Body of pancreas (tissue), 4 donors: ENCODE results near the gene KCND3. TPM values are rescaled to one million over a fixed set of nuclear protein-coding genes. Genes with fewer than 3 reads are reported as not detected.

ENCODE experiments used
- ATAC-seq: fragments of 150-250 bp; one replicate; pipeline ENCODE4 v1.9.1; 2016
- DNase-seq, 4 donors: peaks; one replicate each; pipeline ENCODE4 v3.0.0-alpha.2; 2019
- H3K27ac ChIP-seq, 4 donors: fragments of 200-600 bp; sonication (generic); 1 replicate in 3 of 4; 2 replicates in 1 of 4; pipeline versions ENCODE4 v1.5.1 to v1.6.1; 2016 to 2019; ENCODE audit warnings: mild to moderate bottlenecking in 1 of 4, mixed read lengths in 1 of 4, moderate library complexity in 1 of 4
- H3K27me3 ChIP-seq, 2 donors: fragments of 200-600 bp; sonication (generic); one replicate each; pipeline ENCODE4 v1.6.0; 2016; ENCODE audit warnings: mild to moderate bottlenecking in 1 of 2
- H3K36me3 ChIP-seq, 2 donors: fragments of 200-600 bp; sonication (generic); replicated peaks in 1 of 2; 2 replicates each; pipeline ENCODE4 v1.5.1; 2016; ENCODE audit warnings: low read depth in 2 of 2; ENCODE audit not compliant: insufficient read depth in 1 of 2
- H3K4me1 ChIP-seq: fragments of 200-600 bp; sonication (generic); one replicate; pipeline ENCODE4 v1.6.0; 2016
- H3K4me3 ChIP-seq, 2 donors: fragments of 200-600 bp; sonication (generic); 1 replicate in 1 of 2; 2 replicates in 1 of 2; pipeline ENCODE4 v1.5.1; 2016 to 2019
- H3K9me3 ChIP-seq, 3 donors: fragments of 200-600 bp; sonication (generic); 1 replicate in 2 of 3; 2 replicates in 1 of 3; pipeline ENCODE4 v1.5.1; 2016
- CTCF ChIP-seq, 7 experiments: fragments of 450-650 bp in 4 of 7; fragments of 200-600 bp in 3 of 7; sonication (generic) in 3 of 7; IDR thresholded peaks; one replicate each; pipeline ENCODE4 v1.5.1; 2016 to 2019; ENCODE audit warnings: antibody characterized with exemption in 7 of 7
- POLR2A ChIP-seq, 3 donors: fragments of 450-650 bp; IDR thresholded peaks; one replicate each; pipeline ENCODE4 v1.6.1; 2016; ENCODE audit warnings: antibody characterized with exemption in 3 of 3, mild to moderate bottlenecking in 2 of 3
- WGBS, 2 donors: methylation state at CpG; one replicate each; pipeline ENCODE4 v1.1.5; 2017; 5-methylcytosine and 5-hydroxymethylcytosine counted together
- intact Hi-C: fragments of 100-400 bp; cut with DNase I; formaldehyde crosslinking; loops from one replicate; pipeline ENCODE4 v1.15.1; 2023
- total RNA-seq, 2 donors: library from RNA; depleted of rRNA; stranded (reverse); fragments of >200 nt; gene quantifications; one replicate each; pipeline ENCODE4 v1.1.0, GENCODE V29; 2016

Gene KCND3
- total RNA-seq, 2 donors from 2014 or later, result 7.6 to 15.0 TPM

- no peak overlapping the region for H3K27ac ChIP-seq
- intact Hi-C loops, result no loop called here
- no peaks in the 10 kb centered on the region for H3K9me3 ChIP-seq
- DNase-seq (no peak), ATAC-seq (no peak)
- no peaks in the 10 kb centered on the region for H3K36me3 ChIP-seq
- H3K4me1 ChIP-seq, result no peaks in the 10 kb centered on the region
- TF ChIP-seq CTCF (IDR thresholded peaks at IDR 0.05), result no peak
- TF ChIP-seq POLR2A (IDR thresholded peaks at IDR 0.05), result no peak
- no peaks in the 10 kb centered on the region for H3K27me3 ChIP-seq
- no peak overlapping the region for H3K4me3 ChIP-seq
- 13 to 20% methylated on average over 1 of the region's 1 CpG for WGBS, 2 donors
Measured at GRCh38 chr1:112026501-112026900, 37.0 kb upstream of the KCND3 start.

GRCh38 chr1:112026016-112026415 is 36.5 kb upstream of the KCND3 start:
- Histone ChIP-seq H3K27ac (no peak overlapping the region), H3K36me3 (no peaks in the 10 kb centered on the region), H3K4me1 (no peaks in the 10 kb centered on the region), H3K27me3 (no peaks in the 10 kb centered on the region), H3K4me3 (no peak overlapping the region), H3K9me3 (no peaks in the 10 kb centered on the region)
- 42 to 50% methylated on average over 5 of the region's 5 CpGs for WGBS, 2 donors
- DNase-seq (no peak), ATAC-seq (no peak)
- intact Hi-C loops, result no loop called here
- TF ChIP-seq CTCF (IDR thresholded peaks at IDR 0.05), result no peak
- TF ChIP-seq POLR2A (IDR thresholded peaks at IDR 0.05), result no peak

DNA sequence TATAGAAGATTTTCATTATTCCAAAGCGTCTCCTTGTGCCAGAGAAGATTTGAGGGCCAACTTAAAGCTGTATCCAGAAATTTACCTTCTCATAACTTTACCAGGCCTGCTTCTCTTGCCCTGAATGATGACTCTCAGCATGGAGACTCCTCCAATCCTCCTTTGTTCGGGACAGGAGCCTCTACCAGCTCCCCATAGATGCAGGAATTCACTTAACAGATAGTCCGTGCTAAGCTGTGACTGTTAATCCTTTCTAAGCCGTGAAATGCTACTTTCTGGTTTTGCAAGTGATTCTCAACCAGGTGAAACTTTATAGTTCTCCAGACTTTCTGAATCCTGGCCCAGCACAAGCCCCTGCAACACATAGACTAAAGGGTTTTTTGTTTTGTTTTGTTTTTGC is 31.8 kb upstream of the KCND3 start:
- intact Hi-C loops, result no loop called here
- Histone ChIP-seq H3K4me3 (no peak overlapping the region), H3K9me3 (no peaks in the 10 kb centered on the region), H3K4me1 (no peaks in the 10 kb centered on the region), H3K27me3 (no peaks in the 10 kb centered on the region), H3K36me3 (no peaks in the 10 kb centered on the region), H3K27ac (no peak overlapping the region)
- ATAC-seq, result no peak
- 61 to 65% methylated on average over 4 of the region's 4 CpGs for WGBS, 2 donors
- no peak for DNase-seq
- TF ChIP-seq CTCF (IDR thresholded peaks at IDR 0.05) (no peak), POLR2A (IDR thresholded peaks at IDR 0.05) (no peak)

GRCh38 chr1:112017183-112017582 is 27.7 kb upstream of the KCND3 start:
- ATAC-seq, result no peak
- Histone ChIP-seq H3K27ac (no peak overlapping the region), H3K36me3 (no peaks in the 10 kb centered on the region), H3K9me3 (peaks cover 0 to 8% (median 0%) of the 10 kb centered on the region in 3 donors), H3K4me1 (no peaks in the 10 kb centered on the region), H3K4me3 (no peak overlapping the region), H3K27me3 (no peaks in the 10 kb centered on the region)
- intact Hi-C loops, result no loop called here
- WGBS, 2 donors, result 59 to 65% methylated on average over 6 of the region's 6 CpGs
- TF ChIP-seq POLR2A (IDR thresholded peaks at IDR 0.05), result no peak
- TF ChIP-seq CTCF (IDR thresholded peaks at IDR 0.05), result no peak
- no peak for DNase-seq

DNA sequence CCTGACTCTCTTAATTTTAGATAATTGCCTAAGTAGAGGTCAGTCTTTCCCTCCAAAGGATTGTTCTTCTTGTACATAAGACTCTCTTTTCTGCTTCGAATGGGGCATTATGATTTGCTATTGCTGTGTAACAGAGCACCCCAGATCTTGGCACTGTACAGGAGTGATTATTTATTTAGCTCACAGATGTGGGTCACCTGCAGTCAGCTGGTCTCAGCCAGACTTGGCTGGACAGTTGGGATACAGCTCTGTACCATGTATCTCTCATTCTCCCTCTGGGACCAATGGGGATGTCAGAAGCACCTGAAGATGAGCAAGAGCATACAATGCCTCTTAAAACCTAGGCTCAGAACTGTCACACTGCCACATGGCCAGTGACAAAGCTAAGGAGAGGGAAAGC is 23.4 kb upstream of the KCND3 start:
- Histone ChIP-seq H3K9me3 (peaks cover 0 to 8% (median 0%) of the 10 kb centered on the region in 3 donors), H3K27me3 (no peaks in the 10 kb centered on the region), H3K36me3 (no peaks in the 10 kb centered on the region), H3K4me1 (no peaks in the 10 kb centered on the region), H3K4me3 (no peak overlapping the region), H3K27ac (no peak overlapping the region)
- intact Hi-C loops, result no loop called here
- DNase-seq, result no peak
- TF ChIP-seq CTCF (IDR thresholded peaks at IDR 0.05) (no peak), POLR2A (IDR thresholded peaks at IDR 0.05) (no peak)
- 33 to 36% methylated on average over 1 of the region's 1 CpG for WGBS, 2 donors
- ATAC-seq, result no peak
